NCI-H82 treated with DMSO at 0.1 percent for 48 hours (cell line): ENCODE data around the gene PRM2.

Experiments
- DNase-seq: peaks from one replicate; lab custom pipeline; 2025; ENCODE audit not compliant: unreplicated experiment; lab: John Stamatoyannopoulos, UW

PRM2 gene

DNA sequence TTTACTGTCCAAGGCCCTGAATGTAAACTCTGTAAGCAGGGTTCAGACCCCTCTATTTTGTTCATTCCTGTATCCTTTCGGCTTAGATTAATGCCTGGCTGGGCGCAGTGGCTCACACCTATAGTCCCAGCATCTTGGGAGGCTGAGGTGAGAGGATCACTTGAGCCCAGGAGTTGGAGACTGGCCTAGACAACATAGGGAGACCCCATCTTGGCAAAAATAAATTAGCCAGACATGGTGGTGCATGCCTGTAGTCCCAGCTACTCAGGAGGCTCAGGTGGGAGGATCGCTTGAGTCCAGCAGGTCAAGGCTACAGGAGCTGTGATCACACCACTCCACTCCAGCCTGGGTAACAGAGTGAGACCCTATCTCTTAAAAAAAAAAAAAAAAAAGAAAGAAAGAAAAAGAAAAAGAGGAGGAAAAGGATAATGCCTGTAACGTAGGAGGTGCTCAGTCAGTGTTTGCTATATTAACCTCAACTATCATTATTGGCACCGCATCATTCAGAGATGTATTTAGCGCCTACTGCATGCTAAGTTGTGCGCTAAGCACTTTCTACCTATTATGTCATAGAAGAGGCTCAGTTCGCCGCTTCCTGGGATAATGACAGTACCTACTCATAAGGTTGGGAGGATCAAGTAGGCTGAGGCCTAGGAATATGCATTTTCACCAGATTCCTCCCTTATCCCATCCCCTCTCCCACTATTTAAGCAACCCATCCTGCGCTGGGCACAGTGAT lies 25.3 kb downstream of the PRM2 start:
- DNase-seq = no peak

DNA sequence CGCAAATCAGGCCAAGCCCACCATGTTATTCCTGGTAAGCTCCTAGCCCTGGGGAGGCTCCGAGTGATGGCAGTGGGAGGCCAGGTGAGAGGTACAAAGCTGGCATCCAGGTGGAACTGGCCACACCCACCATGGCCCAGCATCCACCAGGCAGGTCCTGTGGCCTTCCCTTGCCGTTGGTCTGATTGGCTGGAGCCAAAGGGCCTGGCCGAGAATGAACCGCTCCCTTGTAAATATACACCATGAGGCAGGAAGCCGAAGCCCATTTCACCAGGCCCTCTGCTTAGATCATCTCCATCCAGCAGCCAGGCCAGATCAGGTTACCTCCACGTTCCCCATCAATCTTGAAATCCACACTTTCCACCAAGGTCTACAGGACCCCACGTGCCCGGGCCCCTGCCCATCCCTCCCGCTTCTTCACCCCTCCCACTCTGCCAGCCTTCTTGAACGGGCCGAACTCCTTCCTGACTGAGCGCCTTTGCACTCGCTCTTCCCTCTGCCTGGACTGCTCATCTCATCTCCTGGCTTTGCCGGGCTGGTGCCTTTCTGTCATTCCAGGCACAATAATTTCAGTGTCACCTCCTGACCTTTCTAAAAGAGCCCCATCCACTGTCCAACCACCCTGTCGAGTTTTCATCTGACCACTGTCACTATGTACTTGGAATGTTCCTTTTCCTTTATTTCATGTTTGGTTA lies 26.0 kb downstream of the PRM2 start:
- DNase-seq = no peak

DNA sequence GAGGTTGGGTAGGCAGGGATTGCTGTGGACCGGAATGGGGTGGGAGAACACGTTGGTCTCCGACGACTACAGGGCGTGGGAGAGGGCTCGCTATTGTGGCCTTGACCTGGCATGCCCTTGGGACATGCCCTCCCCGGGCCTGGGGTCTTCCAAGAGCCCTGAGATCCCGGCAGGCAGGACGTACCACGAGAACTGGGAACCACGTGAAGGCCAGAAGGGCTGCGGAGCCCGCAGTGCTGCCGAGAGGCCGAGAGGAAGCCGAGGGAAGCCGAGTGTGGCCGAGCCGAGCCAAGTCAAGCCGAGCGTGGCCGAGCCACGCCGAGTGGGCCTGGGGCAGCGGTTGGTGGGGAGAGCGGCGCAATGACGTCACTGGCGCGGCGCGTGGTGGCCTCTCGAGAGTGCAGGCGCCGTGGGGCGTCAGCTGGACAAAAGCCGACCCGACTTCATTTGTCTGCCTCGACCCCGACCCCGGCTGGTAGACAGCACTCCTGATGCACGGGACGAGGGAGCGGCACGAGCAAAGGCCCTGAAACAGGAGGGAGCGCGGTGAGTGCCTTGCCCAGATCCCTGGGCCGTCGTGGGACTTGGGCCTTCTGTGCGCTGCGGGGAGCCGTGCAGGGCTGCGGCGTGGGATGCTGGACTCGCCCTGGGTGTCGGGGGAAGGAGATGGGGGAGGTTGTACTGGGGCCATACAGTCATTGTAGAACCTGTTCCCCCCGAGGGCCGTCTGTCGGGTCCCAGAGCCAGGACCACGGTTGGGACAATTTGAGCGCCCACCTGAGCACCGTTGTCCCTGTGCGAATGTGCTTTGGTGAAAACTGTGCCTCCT lies 26.8 kb downstream of the PRM2 start:
- DNase-seq = no peak

DNA sequence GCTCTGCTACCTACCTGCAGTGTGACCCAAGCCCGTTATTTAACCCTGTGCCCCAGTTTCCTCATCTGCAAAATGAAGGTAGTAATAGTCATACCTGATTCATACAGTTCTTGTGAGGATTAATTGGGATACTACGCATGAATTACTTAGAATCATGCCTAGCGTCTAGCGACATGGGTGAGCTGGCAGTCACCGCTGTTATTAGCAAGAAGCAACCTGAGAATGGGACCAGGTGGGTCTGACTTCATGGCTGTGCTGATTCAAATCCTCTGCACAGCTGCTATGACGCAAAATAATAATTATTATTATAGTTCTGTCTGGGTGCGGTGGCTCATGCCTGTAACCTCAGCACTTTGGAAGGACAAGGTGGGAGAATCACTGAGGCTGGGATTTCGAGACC lies 28.1 kb downstream of the PRM2 start:
- no peak for DNase-seq

DNA sequence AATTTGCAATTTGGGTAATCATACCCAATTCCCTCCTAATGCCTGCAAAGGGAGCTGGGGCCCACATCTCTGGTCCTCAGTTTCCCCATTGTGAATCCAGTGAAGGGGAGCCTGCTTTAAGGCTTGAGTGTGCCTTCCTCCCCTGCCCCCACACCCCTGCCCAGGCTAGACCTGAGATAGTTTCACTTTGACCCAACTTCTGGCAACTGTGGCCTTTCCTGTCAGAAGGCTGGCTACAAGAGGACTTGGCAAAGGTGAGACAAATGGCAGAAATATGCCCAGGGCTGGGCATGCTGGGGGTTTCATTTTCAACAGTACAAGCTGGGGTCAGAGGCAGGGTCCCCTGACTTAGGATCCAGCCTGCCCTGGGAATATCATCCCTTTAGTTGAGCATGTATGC lies 30.3 kb downstream of the PRM2 start:
- DNase-seq = no peak

DNA sequence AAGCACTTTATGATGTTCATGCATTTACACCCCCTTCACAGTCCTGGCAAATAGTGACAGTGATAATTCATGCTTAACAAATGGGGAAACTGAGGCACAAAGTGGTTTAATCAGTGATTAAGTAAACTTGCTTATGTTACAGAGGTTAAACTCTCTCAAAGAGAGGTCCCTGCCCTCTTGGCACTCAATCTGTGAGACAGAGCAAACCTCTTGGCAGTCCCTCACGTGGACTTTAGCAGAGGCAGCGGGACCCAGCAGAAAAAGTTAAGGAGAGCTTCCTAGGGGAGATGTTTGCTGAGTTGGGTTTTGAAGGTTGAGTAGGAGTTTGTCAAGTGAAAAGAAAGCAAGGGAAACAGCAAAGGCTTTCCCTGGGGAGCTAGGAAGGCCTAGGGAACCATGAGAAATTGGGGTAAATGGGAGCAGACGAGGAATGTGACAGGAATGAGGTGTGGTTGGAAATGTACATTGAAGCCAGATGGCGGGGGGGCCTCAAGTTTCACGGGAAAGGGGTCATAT lies 31.0 kb downstream of the PRM2 start:
- DNase-seq = no peak

DNA sequence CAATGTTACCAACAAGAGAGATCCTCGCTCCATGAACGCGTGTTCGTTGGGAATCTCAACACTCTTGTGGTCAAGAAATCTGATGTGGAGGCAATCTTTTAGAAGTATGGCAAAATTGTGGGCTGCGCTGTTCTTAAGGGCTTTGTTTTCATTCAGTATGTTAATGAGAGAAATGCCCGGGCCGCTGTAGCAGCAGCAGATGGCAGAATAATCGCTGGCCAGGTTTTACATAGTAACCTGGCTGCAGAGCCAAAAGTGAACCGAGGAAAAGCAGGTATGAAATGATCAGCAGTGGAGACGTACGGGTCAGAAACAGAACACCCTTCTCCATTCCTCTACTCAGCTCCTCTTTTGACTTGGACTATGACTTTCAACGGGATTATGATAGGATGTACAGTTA lies 33.6 kb downstream of the PRM2 start:
- no peak for DNase-seq

DNA sequence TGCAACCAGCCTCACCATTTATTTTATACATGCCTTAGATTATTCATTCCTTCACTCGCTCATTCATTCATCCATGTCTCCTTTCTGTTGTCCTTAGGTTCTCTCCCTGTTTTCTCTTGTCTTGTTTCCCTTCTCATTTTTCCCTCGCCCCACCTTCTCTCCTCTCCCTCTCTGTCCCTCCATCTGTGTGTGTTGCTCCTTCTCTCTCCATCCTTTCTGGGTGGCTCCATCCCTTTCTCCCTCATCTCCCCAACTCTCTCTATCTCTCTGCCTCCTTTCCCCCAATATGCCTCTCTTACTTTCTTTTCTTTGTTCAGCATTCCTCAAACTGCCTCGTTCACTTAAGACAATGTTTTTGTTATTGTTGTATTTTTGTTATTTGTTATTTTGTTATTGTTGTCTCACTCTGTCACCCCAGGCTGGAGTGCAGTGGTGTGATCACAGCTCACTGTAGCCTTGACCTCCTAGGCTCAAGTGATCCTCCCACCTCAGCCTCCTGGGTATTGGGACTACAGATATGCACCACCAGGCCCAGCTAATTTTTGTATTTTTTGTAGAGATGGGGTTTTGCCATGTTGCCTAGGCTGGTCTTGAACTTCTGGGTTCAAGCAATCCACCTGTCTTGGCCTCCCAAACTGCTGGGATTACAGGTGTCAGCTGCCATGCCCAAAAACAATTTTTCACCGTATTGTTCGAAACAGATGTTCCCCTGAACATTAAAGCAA lies 34.6 kb downstream of the PRM2 start:
- no peak for DNase-seq

DNA sequence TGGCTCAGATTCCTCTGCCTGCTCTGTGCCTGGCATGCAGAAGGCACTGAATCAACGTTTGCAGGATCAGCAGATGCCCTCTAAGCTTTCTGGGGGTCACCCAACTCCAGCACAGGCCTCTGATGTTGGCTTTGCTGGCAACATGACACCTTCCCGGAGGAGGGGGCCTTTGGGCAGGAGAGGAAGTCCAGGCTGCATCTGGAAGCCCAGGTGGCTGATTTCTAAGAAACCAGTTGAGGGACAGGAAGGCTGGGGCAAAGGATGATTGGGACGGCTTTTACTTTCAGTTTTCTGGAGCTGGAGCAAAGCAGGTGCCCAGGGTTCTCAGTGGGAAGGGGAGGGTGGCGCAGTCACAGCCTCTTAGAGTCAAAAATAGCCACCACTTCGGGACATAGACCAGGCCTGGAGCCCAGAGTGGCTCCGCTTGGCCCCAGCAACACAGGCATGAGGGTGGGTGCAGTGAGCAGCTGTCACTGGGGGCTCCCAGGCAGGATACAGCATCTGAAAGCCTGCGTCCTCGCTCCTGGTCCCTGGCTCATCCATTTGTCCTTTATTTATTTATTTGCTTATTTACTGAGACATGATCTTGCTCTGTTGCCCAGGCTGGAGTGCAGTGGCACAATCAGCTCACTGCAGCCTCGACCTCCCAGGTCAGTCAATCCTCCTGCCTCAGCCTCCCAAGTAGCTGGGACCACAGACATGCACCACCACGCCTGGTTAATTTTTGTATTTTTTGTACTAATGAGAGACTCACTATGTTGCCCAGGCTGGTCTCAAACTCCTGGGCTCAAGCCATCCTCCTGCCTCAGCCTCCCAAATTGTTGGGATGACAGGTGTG lies 35.4 kb downstream of the PRM2 start:
- no peak for DNase-seq

GRCh38 chr16:11239644-11240632 lies 36.3 kb downstream of the PRM2 start:
- DNase-seq = no peak

GRCh38 chr16:11238272-11239202 lies 37.7 kb downstream of the PRM2 start:
- DNase-seq = no peak

DNA sequence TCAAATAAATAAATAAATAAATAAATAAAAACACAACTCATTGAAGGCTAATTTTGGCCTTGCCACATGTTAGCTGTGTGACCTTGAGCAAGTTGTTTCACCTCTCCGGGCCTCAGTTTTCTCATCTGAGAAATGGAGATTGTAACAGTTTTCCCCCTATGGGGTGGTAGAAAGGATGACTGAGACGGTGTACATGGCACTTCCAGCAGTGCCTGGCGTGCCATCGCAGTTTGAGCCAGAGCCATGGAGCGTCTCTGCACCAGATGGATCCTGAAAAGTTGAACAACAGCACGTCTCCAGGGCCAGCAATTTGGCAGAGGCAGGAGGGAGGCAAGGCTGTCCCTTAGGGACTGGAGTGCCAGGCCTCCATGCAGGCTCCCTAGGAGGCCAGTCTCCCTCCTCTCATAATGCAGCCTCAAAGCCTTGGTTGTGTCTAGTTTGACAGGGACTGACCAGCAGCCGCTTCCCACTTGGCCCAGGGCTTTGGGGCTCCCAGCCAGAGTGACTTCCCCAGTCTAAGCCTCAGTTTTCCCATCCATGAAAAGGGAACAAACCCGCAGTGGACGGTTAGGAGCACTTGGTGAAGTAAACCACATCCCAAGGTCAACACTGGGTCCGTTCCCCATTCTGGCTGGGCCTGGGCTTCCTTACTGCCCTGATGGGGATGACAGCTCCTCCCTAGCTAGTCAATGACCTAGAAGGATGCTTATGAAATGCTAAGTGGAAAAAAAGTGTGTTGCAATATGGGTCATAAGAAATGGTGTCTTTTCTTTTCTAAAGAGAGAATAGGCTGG lies 39.6 kb downstream of the PRM2 start:
- DNase-seq = no peak

DNA sequence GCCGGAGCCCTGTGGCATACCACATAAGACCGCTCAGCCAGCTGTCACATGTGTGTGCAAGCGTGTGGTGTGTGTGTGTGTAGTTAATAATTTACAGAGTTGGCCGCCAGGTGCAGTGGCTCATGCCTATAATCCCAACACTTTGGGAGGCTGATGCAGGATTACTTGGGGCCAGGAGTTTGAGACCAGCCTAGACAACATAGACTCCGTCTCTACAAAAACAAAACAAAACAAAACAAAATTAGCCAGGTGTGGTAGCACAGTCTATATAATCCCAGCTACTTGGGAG lies 40.6 kb downstream of the PRM2 start:
- no peak for DNase-seq

DNA sequence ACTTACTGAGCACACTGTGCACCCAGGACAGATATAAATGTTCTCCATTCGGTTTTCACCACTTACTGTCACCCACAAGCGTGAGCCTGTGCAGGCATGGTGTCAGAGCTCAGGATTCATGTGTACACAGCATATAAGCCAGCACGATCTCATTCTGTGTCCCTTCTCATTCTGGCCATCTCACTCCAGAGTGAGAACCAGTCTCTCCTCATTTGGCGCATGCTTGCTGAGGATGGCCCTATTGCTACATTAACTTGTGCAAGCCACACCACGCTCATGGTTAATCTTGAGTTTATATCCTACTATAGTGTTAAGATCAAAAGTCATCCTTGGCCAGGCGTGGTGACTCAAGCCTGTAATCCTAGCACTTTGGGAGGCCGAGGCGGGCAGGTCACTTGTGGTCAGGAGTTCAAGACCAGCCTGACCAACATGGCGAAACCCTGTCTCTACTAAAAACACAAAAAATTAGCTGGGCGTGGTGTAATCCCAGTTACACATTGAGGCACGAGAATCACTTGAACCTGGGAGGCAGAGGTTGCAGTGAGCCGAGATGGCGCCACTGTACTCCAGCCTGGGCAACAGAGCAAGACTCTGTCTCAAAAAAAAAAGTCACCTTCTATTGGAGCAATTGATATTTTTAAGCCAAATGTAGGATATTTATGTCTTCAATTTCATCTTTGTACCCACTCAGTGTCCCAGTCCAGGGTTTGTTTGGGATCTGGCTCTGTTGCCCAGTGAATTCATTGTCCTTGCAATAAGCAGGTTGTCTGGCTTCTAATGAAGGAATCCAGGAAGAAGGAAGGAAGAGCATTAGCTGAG lies 41.2 kb downstream of the PRM2 start:
- DNase-seq = no peak

DNA sequence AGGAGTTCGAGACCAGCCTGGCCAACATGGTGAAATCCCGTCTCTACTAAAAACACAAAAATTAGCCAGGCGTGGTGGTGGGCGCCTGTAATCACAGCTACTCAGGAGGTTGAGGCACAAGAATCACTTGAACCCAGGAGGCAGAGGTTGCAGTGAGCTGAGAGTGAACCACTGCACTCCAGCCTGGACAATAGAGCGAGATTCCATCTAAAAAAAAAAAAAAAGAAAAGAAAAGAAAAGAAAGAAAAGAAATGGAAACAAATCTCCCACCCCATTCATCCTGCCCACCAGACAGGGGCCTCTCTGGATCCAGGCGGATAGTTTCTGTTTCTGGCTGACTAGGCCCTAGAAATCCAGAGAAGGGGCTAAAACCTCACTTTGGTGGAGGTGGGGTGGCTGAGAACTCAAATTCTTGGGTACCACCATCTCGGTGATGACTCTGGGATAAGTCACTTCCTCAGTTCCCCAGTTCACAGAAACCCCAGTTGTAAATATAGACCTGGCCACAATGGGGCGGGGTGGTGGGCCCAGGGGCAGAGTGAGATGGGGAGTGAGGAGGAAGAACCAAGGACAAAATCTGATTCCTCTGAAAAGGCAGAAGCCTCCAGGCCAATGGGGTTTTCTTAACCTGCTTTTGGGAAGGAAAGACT lies 42.4 kb downstream of the PRM2 start:
- no peak for DNase-seq
